NOMO-1 (cell line): ENCODE results near the gene STAT4.

Experiments used
- DNase-seq, 2 experiments: peaks; one replicate each; lab custom pipeline; 2025; ENCODE audit not compliant: unreplicated experiment in 2 of 2; lab: John Stamatoyannopoulos, UW

Gene STAT4

DNA sequence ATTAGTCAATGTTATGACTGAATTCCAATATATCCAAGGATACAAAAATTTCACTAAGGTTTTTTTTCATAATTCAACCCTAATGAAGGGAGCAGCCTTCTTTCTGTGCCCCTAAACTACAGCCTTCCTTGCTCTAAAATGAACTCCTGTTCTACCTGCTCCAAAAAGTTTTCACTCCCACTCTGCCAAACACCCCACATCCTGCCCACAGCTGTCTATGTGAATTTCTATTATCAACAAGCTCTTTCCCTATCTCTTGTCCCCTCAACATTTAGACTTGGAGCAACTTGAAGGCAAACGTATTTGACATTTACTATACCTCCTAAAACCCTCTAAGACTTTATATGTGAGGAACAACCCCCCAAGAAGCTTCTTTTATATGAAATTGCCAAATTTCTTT is 2.5 kb downstream of the STAT4 start:
- DNase-seq = no peak

DNA sequence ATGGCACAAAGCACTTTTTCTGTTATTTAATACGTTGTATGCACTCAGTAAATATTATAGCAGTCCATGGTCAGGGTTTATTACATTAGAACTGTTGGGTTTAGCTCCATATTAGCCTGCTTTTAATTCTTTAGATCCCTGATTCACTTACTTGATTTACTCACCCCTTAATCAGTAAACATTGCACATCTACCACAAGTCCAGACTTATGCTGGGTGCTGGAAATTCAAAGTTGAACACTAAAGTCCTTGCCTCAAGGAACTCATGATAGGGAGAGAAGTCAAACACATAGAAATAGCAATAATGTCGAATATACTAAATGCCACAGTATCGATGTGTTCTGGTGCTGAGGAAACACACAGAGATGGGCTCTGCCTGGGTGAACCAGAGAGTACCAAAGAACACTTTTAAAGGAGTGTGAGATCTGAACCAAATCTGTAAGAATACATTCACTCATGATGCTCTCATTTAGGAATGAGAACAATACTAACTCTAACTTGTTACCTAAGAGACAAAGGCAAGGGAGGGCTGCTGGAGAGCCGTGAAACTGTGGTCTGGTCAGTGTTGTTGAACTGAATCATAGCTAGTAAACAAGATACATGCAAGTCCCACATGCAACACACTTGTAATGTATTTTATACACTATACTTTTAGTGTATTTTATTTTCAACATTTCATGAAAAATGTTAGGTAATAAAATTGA is 4.9 kb downstream of the STAT4 start:
- DNase-seq = no peak

DNA sequence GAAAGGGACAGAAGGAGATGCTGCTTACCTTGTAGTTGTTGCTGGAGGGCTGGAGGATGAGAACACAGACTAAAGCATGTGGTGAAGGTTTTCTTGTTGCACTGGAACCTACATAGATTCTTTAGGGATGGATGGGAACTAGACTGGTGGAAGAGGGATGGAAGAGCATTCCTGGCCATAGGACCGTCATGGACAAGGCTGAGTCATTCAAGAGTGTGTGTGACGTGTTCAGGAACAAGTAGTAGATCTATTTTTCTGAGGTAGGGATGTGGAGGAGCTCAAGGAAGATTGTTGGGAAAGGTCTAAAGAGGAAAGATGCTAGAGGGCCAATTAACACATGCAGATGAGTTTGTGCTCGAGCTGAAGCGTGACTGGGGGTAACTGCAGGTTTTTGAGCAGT is 6.6 kb downstream of the STAT4 start:
- DNase-seq = no peak

DNA sequence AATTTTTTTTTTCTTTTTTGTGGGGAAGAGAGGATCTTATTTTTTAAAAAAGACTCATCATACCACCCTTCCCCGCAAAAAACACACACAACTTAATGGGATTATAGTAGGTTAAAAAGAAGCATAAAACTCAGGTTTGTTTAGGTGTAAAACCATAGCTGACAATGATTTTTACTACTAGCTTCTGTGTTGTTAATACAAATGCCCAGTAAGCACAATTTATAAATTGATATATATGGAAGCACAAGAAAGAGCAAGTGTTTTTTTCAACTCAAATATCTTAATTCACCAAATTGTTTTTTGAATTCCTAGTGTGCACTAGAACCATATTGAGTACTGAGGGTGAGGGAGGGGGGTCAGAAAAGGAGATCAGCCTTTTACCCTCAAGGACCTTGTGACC is 7.0 kb downstream of the STAT4 start:
- no peak for DNase-seq

DNA sequence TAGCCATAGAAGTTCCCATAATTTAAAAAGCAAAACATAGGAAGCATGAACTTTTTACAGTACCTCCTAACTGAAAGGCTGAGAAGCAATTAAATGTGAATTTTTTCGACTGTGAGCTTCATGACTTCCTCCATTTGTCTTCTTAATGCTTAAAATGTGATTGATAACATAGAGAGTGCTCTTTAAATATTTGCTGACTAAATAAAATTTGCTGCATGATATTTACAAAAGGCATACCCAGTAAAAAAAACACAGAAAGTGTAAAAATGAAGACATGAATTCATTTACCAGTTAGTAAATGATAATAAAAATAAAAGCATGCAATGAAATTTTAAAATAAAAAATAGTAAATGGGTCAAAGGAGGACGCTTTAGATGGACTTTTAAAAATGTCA is 21.9 kb downstream of the STAT4 start:
- no peak for DNase-seq

DNA sequence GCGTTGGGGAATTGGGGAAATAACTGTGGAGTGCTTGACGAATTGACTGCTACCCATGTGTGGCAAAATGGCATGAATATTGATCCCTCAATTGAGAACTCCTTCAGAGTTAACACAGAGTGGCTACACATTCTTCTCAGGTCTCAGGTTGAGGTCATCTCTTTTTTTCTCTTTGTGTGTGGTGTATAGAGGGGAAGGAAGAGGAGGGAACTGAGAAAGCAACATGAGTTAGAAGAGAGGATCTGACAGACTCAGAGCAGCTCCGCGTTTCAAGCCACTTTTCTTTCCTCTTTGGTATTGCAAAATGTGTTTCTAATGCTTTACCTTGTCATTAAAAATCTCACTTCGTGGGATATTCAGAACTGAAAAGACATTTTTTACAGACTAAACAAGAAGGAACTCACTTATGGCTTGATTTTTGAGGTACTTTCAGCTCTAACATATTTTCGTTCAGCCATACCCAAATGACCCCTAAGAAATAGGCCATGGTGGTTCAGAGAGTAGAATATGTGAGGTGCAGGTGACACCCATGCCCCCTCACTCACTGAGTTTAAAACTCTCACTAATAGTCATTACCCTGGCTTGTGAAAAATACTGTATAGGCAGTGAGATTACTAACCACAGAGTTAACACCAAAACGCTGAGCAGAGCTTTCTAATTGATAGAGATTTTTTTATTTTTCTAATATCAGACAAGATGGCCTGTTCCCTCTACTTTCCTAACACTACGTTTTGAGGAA is 22.5 kb downstream of the STAT4 start:
- peak in 1 of 2 experiments; percentile 24 for DNase-seq

DNA sequence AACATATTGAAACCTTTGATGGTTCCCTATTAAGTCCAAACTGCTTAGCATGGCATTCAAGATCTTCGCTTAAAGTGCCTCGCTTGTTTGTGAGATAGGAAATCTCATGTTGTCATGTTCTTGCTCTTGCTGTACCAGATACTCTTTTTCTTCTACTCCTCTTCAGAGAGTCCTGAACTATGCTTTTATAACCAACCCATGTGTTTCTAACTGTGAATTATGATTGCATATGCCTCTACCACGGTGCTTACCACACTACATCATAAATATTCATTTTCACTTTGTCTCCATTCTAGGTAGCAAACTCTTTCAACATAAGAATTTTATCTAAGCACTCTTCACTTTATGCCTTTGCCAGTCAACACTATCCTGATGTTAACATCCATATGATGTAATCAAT is 23.6 kb downstream of the STAT4 start:
- no peak for DNase-seq

DNA sequence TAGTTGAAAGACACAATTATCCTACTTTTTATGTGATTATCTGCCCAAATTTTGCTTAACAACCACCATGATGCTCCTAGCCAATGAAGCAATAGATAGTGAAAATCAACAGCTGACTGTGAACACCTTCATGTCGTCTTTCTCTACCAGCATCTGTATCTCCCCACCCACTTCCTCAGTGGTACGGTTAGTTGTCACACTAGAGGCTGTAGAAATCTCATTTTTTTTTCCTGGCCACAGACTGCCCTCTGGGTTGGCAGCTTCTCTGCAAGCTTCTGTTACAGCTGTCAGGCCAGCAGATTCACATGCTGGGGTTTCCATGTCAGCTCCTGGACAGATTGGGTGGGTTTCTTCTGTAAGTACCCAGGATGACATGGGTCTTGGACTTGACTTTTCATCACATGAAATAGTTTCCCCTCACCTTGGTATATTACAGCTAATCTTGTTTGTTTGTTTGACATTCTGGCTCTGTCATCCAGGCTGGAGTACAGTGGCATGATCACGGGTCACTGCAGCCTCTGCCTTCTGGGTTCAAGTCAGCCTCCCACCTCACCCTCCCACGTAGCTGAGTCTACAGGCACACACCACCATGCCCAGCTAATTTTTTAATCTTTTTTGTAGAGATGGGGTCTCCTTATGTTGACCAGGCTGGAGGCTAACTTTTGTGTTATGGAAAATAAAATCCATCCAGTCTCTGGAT is 24.3 kb downstream of the STAT4 start:
- no peak for DNase-seq

DNA sequence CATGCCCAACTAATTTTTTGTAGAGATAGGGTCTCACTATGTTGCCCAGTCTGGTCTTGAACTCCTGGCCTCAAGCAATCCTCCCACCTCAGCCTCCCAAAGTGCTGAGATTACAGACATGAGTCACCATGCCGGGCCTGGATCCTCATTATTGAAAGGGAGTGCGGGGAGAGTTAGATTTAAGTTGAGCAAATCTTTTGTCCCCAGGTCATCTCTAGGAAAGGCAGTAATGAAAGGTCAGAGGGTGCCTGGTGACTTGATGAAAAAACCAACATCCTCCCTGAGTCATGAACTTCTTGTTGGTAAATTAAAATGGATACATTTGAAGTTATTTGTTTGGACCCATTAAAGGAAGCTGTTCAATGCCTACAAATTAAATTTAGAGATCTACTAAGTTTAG is 25.1 kb downstream of the STAT4 start:
- no peak for DNase-seq

DNA sequence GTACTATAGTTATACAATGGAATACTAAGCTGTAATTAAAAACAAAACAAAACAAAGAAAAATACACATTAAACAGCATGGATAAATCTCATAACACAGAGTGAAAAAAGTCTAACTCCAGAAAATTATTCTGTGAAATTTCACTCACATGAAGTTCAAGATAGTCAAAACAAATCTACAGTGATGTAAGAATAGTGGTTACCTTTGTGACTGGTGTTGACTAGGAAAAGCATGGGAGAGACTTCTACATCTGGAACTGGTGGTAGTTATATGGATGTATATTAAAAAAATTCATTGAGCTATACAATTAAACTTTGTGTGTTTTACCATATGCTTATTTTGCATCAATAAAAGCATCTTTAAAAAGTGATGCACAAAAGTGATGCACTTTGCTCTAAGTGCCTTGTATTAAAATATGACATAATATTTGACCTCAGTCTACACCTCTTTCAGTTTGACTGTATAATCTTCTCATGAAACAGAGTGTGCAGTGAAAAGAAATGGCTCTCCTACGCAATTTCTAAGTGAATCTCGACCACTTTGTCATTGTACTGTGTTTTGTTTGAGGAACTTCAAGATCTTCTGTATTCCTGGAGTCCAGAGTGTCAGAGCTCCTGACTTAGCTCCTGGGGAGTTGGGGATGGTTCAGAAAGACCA is 28.0 kb downstream of the STAT4 start:
- DNase-seq = no peak

DNA sequence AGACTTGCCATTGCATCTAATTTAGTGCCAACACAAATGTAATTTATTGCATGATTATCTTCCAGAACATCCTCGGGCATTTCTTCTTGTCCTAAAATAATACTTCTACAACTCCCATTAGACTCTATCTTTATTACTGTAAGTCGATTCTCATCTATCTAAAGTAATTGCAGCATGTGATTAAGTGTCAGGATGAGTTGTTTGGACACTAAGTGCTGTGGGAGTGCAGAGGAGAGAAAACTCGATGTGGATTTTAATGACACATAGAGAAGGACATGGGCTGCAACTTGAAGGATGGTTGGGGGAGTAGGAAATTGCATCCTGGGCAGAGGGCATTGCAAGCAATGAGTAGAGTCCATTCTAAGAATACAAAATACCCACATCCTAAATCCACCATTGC is 33.5 kb downstream of the STAT4 start:
- no peak for DNase-seq

DNA sequence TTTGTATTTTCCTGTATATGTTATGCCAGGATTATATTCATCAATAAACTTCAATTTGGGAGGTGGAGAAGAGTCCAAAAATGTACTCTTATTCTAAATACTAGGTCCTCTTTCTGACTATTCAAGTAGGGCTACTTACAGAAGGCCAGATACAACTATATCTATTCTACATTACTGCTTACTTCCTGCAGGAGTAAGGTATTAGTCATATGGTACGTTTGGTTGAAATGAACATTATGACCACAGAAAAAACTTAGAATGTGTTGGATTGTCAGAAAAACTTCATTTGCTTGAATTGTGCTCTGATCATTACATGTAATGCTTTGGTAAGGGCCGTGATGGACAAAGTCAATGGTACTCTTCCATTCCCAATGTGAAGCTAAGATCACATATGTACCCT is 35.0 kb downstream of the STAT4 start:
- DNase-seq = no peak

DNA sequence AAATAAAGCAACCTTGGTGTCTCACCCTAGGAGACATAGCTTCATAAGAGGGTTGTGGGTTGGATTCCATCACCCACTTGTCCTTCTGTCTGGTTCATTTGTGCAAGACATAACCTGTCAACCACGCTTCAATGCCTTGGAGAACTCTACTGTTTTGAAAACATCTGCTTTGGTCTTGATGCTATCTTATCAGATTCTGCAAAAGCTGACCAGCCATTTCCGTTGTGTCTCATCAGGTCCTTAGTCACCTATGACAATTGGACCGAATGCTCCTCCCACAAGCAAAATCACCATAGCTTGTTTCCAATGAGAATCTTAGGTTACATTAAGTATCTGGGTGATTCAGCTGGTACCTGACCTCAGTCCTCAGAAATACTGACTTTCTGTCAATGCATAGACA is 35.4 kb downstream of the STAT4 start:
- no peak for DNase-seq

DNA sequence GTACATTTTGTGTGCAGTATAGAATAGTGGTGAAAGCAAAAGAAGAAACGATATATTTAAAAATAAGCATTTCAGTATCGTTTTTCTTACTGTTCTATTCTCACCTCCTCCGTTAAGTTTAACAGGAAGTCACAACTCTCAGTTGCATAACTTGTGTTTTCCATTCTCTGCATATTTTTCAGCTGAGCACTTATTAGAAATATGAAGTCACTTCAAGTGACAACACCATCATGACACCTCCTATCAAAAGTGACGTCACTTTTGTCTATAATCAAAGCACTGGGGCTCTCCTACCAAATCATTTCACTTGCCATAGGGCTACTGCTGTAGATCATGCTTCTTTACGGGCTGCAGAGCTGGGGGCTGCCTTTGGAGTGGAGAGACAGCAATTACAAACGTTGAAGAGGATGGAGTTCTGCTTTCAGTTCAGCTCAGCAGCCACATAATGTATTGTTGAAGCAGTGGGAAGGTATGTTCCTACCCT is 36.3 kb downstream of the STAT4 start:
- DNase-seq = peak; percentile 61 to 92

DNA sequence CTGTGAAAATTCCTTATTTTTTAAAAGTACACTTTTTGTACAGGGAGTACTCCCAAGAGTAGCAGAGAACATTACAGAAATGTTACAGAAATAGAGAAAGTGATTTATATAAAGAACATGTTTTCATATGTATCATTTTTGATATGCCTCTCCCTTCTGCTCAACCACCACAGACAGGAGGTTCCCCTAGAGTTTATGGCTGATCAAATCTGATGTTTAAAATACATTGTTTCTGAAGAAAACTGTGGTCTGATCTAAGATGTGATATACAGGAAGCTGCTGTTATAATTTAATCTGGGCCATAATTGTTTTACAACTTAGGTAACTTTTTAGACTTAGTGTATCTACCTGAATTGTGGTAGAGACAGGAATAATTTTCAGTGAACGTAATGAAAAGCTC is 37.0 kb downstream of the STAT4 start:
- no peak for DNase-seq

DNA sequence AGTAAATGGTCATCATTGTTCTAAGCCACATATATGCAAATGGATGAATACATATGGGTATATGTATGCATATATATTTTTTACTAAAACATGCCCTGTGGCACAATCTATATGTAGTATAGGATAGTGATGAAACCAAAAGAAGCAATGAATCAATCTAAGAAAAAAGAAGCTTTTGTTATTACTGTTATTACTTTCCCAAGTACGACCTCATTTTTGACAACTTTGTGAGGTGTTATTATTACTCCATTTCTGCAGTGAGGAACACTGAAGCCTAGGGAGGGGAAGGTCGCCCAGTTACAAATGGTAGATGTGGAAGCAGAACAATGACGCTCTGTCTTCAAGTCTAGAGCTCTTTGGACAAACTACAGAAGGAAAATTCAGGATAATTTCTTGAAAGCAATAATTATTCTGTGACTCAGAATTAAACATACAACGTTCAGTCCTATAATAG is 38.3 kb downstream of the STAT4 start:
- DNase-seq = no peak

DNA sequence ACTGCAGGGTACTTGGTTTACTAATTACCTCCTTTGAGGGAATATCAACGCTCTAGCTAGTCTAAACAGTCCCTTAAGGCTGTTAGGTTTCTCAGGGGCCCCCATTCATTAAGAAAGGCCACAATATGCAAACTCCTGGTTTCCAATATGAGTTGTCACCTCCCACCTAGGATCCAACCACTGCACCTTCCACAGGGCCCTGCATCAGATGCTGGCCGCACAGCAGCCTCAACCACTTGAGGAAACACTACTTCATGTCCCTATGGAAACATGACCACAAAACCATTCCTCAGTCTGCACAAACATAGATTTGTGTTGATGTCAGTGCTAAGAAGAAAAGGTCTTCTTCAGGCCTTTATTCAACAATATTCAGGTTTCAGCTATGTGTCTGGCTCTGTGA is 40.9 kb downstream of the STAT4 start:
- DNase-seq = no peak

DNA sequence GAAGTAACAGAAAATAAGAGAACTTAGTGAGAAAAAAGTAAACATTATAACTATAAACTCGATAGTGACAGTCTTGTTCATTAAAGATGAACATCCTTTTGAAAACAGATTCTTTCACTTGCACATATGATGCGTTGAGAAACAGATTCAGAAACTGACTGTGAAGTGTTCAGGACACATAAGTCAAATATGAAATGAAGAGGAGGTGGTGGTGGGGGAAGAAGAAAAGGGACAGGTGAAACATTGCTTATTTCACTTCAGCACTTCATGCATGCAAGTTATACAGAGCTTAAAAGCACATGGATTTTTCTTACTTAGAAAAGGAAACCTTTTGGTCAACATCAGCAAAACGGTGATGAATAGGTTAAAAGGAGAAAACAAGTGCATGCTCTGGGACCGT is 42.5 kb downstream of the STAT4 start:
- no peak for DNase-seq

DNA sequence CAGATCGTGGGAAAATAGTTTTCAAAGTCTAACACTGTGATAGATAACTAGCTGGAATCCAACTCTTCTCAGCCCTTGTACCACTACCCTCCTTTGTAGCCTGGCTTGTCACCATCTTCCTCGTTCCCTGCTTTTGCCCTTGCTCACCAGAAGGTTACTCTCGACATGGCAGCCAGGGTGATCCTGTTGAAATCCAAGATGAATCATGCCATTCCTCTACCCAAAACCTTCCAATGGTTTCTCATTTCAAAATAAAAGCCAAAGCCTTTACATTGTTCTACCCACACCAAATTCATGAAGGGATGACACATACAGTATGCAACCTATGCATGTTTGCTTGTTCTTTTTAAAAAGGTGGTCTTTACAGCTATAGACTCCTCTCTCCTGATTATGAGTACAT is 45.7 kb downstream of the STAT4 start:
- DNase-seq = no peak

DNA sequence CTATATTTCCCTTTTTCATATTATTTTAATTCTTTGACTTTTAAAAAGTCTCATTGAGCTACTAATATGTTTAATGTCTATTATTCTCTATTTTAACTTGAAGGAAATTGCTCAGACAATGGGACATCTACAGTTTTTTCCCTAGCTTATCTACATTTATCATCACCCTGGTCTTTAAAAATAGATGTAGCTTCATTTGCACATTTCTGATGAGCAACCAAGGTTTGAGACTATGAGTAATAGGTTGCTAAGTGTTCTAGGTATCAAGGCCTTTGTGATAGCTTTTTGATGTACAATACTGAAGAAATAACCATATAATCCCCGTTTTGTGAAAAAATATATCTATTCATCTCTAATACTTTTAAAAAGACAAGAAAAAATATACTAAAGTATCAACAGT is 47.0 kb downstream of the STAT4 start:
- peak in 1 of 2 experiments; percentile 31 for DNase-seq

DNA sequence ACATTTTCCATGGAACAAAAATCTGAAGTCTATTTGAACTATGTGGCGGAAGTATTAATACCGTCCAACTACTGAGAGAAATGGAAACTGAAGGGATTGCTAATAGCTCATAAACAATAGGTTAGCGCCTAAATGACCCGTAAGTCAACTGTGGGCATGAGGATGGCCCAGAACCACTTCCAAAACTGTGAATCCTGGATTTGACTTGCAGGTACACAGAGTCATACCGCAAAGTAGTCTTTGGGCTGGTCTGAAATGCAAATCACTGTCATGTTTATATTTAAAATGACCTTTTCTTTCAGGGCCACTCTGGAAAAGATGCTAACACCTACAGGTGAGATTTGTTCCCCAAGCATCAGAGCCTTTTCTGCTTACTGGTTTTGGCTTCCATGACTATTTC is 50.6 kb downstream of the STAT4 start:
- DNase-seq = no peak
